Activated CD4-positive, alpha-beta T cell treated with anti-CD3 and anti-CD28 coated beads, Interleukin-10, Interleukin-2, amounts not matched to agents 100 ng/mL and 50 ng/mL, durations not matched to agents 16 hours and 8 hours (primary cell): ENCODE data around the gene DCAF7.

Experiments
- DNase-seq: peaks from one replicate; pipeline ENCODE4 v3.0.0-alpha.2; 2020

Gene DCAF7

DNA sequence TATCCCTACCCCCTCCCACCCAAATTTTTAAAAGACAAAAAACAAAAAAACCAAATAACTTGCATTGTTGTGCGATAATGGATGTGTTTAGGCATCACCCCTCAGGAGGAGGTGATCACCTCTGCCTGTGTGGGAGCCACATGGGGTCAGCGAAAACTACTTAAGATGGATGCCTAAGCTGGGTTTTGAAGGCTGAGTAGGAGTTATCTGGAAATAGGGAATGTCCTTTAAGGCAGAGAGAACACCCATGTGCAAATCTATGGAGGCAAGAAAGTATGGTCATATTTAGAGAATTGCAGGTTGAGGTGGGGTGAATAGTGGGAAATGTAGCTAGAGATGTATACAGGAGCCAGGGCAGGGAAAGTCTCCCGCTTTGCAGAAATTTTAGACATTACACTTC, 44.9 kb downstream of the DCAF7 start:
- DNase-seq, result no peak

DNA sequence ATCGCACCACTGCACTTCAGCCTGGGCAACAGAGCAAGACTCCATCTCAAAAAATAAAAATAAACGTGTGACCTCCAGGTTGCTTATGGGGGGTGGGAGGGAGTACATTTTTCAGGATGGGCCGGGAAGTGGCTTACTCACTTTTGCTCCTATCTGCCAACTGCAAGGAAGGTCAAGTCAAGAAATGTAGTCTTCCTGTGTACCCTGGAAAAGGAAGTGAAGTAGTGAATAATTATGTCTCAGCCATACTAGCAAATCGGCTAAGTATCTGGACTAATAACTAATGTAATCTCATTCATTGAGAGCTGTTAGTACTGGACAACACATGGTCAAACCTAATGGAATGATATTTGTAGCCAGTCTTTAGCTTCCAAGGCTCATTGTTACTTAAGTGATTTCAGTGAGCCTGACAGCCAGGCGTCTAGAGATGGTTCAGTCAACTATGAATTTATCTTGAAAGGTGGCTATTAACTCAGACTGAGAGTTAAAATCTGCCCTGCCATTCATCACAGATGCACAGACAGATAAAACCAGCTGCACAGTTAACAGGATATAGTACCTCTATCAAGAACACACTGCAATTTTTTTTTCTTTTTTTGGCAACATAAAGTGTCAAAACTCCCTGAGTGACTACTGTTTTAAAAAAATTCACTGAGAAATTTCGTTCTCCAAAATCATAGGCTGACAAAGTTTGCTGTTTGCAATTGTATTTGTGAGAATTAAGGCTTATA, 46.7 kb downstream of the DCAF7 start:
- DNase-seq, result peak; percentile 53

DNA sequence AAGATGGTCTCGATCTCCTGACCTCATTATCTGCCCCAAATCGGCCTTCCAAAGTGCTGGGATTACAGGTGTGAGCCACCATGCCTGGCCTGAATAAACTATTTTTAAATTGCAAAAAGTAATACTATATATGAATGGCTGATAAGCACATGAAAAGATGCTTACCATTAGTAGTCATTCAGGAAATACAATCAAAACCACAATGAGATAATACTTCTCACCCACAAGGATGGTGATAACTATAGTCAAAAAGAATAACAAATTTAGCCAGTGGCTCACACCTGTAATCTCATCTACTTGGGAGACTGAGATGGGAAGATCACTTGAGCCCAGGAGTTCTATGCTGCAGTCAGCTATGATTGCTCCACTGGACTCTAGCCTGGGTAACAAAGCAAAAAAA, 48.0 kb downstream of the DCAF7 start:
- DNase-seq, result peak; percentile 60

DNA sequence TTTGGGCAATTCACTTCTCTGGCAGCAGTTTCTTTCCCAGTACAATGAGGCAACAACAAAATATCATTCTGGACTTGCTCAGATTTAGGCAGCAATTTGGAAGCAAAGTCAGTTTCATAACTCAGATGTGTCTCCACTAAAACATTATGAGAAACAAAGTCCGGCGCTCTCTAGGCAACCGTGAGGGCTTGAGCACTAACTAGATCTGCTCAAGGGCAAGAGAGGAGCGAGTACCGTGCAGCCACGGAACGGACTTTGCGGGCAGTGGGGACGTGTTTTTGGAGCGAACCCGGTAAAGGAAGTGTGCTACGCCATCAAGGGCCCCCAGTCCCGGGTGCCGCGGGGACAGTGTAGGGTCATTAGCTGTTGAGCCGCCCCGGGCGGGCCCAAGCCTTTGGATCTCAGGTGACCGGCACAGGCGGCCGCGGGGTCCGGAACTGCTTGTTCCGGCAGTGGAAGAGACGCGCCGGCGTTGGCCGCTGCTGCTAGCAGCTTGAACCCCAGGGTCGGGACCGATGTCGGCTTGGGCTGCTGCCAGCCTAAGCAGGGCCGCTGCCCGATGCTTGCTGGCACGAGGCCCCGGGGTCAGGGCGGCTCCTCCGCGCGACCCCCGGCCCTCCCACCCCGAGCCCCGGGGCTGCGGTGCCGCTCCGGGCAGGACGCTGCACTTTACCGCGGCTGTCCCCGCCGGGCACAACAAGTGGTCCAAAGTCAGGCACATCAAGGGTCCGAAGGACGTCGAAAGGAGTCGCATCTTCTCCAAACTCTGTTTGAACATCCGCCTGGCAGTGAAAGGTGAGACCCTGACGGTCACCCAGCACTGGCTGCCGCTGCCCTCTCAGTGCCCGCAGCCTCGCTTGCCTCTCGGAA, 50.5 kb downstream of the DCAF7 start, which contains the start of gene TACO1:
Gene TACO1, plus strand, starts transcription at position 327 of the 870 bp plus-strand sequence. Its CDS starts 189 bp downstream, at position 516.
- DNase-seq, result peak; percentile 83

DNA sequence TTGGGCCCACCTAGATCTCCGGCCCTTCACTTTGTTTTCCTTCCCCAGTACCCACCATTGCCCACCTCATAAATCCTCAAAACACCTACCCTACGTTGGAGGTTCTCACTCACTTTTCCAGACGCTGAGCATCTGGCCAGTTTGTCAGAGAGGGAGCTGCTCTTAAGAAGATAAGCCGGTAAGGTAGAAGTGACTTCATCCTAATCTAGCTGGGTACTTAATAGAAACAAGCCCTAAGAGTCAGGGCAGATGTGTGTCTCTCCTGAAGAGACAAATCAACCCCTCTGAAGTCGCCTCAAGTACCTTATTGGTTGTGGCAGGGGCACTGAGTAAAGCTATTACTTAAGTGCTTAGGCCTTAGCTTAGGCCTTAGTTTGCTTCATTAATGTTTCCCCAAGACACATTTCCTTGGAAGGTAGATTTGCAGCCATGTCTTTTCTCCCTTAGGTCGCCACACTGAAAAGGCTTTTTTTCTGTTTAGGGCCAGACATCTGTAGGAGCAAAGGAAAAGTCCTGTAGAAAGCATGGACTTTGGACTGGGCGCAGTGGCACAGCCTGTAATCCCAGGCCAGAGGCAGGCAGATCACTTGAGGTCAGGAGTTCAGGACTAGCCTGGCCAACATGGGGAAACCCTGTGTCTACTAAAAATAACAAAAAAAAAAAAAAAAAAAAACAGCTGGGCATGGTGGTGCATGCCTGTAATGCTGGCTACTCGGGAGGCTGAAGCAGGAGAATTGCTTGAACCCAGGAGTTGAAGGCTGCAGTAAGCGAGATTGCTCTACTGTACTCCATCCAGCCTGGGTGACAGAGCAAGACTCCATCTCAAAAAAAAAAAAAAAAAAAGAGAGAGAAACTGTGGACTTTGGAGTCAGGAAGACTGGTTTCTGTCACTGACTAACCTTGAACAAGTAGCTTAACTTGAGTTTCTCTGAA, 51.4 kb downstream of the DCAF7 start:
- no peak for DNase-seq

DNA sequence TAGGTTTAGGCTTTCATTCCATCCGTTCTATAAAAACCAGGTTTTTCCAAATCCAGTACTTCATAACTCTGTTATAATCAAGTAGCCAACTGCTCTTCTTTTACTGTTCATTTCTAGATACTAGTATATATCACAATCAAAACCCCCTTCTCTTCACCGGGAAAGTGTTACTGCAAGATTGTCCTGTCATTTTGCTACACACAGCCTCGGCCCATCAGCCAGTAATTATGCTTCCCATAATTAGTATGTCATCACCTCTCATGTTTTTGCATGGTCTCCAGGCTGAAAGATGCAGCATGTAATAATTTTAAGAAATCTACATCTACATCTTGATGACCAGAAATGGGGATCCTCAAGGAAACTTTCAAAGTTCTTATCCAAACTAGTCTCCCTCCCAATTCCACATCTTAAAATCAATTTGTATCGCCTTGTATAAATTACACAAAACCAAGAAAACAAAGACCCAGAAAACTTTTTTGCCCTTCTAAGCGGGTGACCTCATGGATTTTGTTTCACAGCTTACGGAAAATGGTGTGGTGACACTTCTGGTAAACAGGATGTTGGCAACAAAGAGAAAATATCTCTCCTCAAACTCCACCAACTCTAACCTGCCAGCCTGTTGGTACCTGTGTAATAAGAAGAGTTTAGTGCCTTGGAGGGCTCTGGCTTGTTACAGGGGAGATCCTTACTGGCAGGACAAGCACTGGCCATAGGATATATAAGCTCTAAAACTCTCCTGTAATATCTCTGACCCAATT, 59.7 kb downstream of the DCAF7 start:
- peak; percentile 70 for DNase-seq

DNA sequence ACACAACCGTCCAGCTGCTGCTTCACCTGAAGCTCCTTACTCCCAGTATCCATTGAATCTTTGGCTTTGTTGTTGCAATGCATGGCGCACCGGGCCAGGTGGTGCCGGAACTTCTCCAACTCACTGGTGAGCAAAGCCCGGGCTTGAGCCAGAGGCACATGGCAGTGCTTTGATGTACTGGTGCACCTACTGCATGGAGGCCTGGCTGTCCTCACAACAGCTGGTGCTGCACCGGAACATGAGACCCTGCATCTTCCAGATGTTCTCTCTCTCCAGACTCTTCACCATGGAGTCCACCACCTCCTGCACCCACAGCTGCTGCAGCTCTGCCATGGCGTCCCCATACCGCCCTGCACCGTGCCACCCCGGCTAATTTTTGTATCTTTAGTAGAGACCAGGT, 60.6 kb downstream of the DCAF7 start:
- DNase-seq, result no peak

DNA sequence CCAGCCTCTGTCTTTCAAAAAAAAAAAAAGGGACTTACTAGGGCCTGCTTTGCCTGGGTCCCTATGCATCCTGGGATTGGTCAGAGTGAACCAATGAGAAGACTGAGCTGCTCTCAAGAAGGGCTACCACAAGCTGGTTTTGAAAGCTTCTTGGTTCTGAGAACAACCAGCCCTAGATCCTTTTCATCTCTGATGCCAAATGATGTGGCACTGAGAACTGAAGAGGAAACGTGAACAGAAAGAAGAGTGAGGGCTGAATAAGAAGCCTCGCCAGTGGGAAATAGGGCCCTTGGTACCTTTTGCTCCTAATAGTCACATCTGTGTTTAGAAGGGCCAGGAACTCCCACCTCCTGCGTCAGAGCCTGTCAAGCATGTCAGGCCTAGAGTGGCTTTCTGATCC, 61.1 kb downstream of the DCAF7 start:
- peak; percentile 84 for DNase-seq

DNA sequence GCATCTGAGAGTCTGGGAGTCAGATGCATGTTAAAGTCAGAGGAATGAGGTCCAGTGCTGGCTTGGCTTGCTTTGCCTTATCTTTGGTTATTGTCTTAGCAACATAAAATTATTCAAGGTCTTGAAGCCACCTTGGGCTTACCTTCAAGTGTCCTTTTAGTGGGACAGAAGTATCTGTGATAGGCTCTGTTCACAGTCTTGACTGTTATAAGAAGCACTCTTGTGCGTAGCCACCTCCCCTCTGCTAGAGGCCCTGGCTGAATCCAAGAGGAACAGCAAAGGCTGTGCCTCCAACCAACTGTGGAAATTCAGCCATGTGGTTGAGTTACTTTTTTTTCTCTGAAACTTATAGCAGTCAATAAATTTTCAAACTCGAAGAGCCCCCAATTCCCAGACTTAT, 63.4 kb downstream of the DCAF7 start:
- no peak for DNase-seq

DNA sequence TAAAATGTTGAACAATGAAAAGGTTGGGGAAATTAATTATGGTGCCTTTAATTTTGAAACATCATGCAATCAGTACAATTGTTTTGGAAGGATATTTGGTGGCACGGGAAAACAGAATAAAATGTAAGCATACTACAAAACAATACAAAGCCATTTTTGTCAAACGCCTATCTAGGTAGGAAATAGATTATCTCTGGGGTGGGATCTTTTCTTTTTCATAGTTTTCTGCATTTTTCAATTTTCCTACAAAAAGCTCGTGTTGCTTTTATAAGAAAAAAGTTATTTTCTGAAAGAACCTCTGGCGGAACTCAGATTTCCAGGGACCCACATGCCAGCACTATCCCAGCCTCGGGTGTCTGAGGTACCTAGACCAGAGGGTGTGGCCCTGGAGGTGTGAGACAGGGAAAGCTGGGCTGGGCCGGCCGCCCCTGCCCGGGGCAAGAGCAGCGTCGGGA, 71.0 kb downstream of the DCAF7 start:
- DNase-seq, result no peak

DNA sequence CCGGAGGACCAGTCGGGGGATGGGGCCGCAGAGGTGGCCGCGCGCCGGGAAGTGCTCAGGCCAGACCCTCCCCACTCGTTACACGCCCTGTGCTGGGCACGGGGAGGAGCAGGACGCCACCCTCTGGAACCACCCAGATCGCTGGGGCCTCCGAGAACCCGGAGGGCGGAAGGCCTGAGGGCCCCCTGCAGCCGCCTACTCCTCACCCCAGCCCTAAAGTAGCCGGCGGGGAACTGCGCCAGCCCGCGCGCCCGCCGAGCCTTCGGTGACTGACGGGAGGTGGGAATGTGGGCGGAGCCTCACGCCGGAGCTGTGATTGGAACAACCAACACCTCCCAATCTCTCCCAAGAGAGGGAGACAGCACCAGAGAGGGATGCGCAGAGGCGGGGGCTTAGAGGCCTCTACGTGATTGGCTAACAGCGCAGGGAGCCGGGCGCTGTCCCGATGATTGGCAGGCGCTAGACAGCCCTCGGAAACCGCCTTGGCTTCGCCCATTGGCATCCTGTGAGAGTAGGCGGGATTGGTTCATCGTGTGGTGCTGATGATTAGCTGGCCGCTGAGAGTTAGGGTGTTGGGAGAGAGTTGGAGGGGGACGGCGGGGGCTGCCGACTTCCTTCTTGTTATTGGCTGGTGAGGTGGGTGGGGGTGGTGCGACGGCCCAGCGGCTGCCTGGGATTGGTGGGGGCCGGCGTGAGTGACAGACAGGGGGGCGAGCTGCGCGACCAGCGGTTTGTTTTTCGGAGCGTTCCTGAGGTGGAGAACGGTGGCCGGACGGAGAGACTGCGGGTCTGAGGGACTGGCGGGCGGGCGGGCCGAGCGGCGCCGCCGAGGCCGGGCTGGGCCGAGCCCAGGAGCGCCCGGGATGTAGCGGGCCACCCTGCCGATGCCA, 71.7 kb downstream of the DCAF7 start, which contains the start of gene MAP3K3:
Gene MAP3K3, plus strand, starts transcription at position 734 of the 890 bp plus-strand sequence. CDS start 343 bp downstream, outside the sequence.
- DNase-seq, result peak; percentile 100

DNA sequence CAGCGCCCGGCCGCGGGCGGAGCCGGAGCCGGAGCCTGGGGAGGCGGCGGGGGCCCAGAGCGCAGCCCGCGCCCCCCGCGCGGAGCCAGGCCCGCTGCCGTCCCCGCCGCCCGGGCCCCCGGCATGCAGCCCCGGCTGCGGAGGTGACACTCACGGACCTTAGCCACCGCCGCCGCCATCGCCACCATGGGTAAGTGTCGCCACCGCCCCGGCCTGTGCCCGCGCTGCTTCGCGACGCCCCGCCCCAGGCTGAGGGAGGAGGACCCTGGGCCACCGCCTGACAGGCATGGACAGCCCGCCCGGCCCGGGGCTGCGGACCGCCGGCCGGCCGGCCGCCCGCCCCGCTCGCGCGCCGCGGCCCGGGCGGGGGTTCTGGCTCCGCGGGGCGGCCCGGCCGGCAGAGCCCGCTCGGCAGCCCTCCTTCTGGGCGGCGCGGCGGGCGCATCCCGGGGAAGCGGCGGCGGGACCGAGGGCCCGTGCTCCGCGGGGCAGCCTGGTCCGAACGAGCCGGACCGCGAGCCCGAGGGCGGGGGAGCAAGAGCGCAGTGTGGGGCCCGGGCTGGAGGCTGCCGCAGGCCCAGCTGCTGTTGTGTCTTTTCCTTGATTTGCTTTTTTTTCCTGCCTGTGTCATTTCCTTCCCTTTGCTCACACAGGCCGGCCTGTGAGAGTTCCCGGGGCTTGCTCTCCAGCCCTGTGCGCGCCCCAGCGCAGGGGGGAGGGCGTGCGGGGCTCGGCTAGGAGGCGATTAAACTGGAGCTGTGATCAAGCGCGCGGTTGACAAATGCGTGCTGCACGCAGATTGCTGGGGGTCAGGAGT, 72.5 kb downstream of the DCAF7 start:
- DNase-seq, result peak; percentile 68

DNA sequence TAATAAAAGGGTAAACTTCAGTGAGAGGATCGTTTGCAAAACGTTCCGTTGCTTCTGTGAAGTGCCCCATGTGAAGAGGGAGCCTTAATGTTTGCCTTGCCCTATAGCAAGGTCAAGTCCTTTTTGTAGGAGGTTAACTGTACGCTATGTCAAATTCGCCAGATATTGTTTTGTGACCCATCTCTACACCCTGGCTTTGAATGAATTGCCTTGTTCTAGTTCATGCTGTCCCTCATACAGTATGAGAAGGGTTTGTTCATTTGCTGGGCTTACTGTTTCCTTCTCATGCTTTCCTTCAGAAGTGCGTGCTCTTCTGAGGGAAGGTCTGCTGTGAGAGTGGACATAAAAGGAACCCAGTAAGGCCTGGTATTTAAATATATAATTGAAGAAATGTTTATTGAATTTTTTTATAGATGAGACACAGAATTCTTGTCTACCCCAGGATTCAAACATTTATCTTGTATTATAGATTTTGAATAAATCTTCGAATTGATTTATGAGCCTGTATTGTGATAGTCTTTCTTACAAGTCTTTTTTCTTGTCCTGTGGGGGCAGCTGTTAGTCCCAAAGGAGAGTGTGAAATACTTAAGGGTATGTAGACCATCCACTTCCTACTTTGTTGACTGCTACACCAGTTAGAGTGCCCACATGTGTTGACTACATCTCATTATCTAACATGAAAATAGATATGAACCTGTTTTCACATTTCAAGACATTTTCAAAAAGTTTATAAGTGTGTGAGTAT, 73.7 kb downstream of the DCAF7 start:
- DNase-seq, result no peak

DNA sequence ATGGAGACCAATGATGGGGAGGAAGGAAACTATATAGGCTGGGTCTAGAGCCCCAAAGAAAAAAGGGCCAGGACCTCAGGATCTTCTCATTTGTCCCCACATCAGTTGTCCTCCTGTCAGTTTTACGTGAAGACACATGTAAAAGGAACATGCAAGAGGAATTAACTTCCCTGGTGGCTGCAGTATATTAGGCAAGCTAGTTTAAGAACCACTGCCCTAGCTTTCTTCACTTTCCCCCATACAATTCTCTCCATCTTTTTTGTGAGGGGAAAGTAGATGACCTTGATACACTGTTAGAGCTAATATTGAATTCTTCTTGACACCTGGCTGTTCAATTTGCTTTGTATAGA, 74.2 kb downstream of the DCAF7 start:
- DNase-seq, result no peak

DNA sequence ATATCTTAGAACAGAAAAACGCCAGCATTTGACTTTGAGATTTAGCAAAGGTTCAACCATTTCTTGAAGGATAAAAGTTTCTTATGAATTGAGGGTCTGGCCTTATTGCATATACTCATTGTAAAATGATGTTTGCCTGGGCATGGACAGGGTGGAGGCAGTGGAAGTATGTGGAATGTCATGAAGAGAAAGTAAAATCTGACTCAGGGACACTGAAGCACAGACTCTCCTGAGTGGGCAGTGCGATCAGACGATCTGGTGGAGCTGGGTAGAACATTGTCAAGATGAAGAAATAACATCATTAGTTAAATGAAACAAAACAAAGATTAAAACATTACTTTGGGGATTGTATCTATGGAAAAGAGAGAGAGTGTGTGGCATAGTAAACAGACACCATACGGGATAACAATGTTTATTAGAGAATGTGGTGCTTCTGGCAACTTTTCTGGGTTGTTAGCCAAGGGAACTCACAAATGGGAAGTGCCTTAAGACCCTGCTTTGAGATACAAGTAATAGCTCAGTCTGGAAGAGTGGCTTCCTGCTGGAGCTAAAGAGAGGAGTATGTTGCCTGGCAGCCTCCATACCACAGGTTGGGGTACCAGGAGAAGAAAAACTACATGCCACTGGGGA, 76.4 kb downstream of the DCAF7 start:
- DNase-seq, result no peak

DNA sequence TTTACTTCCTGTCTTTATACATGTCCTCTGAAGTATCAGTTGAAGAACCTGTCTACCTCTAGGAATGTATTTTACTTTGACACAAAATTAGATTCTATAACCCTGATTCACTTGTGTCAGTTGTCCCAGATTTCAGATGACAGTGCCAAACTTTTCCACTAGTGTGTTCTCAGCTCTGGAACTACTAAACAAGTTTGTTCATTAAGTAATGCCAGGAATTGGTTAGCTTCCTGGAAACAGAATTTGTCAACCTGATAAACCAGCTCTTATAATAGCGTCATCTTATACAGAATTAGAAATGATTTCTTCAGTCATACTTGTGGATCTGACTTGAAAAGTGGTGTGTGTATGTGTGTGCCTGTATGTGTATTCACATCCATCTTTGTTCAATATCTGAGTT, 79.3 kb downstream of the DCAF7 start:
- no peak for DNase-seq

DNA sequence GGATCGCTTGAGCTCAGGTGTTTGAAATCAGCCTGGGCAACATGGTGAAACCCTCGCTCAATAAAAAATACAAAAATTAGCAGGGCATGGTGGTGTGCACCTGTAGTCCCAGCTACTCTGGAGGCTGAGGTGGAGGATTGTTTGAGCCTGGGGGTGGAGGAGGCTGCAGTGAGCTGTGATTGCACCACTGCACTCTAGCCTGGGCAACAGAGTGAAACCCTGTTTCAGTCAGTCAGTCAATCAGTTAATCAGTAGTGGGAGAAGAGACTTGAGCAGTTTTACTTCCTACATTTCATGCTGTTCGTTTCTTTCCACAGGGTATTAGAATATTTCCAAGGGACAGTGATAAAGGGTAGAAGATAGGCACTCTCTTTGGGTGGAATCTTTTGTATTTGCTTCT, 80.8 kb downstream of the DCAF7 start:
- DNase-seq, result no peak

DNA sequence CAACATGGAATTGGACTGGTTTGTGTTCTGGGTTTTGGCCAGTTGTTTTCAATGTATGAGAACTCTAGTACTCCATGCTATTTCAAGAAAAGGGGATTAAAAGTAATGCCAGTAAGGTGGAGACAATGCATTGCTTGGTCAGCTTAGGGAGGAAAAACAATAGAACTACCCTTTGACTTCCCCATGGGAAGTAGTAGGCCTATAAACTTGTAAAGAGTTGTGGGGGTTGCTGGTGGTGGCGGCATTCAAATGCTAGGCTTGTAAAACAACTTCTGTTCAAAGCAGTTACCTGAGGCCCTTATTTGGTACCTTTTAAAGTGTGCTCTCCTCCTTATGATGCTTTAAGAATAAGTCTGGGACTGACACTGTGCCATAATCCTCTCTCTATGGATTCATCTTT, 81.3 kb downstream of the DCAF7 start:
- no peak for DNase-seq

DNA sequence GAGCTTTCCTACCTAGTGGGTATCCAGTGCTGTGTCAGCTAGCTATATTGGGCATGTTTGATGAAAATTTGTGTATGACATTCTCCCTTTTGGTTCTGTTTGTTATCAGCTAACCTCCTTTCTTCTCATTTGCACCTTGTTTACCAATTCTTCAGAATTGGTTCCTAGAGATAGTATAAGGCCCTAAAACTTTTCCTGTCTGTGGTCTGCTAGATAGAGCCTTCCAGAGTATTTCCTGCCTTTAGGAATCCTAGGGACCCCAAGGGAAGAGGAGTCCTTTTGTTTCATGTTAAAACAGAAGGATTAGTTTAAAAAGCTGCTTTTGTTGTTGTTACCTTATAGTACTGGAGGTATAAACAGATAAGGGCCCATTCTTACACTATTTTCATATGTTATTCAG, 83.5 kb downstream of the DCAF7 start:
- DNase-seq, result no peak
